Naive B cell (primary cell): ENCODE measurements around the gene TMEM151A. TPM values are rescaled to one million over a fixed set of nuclear protein-coding genes. Genes with fewer than 3 reads are reported as not detected.
A peak's percentile ranks its signal among the peaks of the same experiment; 100 is the strongest.

Source experiments
- ATAC-seq, 2 donors: fragments of 150-1000 bp; cut with Tn5 transposase; 2 replicates each; pipeline ENCODE4 v1.10.0; 2021; ENCODE audit warnings: low read depth in 2 of 2, mild to moderate bottlenecking in 2 of 2, moderate library complexity in 2 of 2
- DNase-seq: peaks from one replicate; pipeline ENCODE4 v3.0.0; 2022
- H3K27ac Mint-ChIP-seq, 6 donors: one replicate each; pipeline ENCODE4 v1.8.0; 2020 to 2022; ENCODE audit warnings: mild to moderate bottlenecking in 6 of 6, mixed read lengths in 6 of 6, moderate library complexity in 5 of 6, inconsistent platforms in 2 of 6
- H3K27me3 Mint-ChIP-seq, 3 donors: one replicate each; pipeline ENCODE4 v1.8.0; 2021 to 2022; ENCODE audit warnings: mixed read lengths in 3 of 3, mild to moderate bottlenecking in 1 of 3
- H3K36me3 Mint-ChIP-seq, 2 donors: one replicate each; pipeline ENCODE4 v1.8.0; 2020 to 2022; ENCODE audit warnings: mixed read lengths in 2 of 2, inconsistent platforms in 1 of 2, mild to moderate bottlenecking in 1 of 2
- H3K4me1 Mint-ChIP-seq, 3 donors: one replicate each; pipeline ENCODE4 v1.8.0; 2020 to 2022; ENCODE audit warnings: mixed read lengths in 3 of 3, inconsistent platforms in 1 of 3, mild to moderate bottlenecking in 1 of 3, moderate library complexity in 1 of 3
- H3K4me3 Mint-ChIP-seq, 8 donors: one replicate each; pipeline ENCODE4 v1.8.0; 2020 to 2022; ENCODE audit warnings: mild to moderate bottlenecking in 8 of 8, mixed read lengths in 8 of 8, moderate library complexity in 8 of 8, inconsistent platforms in 2 of 8
- H3K9me3 Mint-ChIP-seq, 7 donors: one replicate each; pipeline ENCODE4 v1.8.0; 2020 to 2022; ENCODE audit warnings: mixed read lengths in 7 of 7, mild to moderate bottlenecking in 5 of 7, inconsistent platforms in 2 of 7, moderate library complexity in 1 of 7
- polyA plus RNA-seq, 6 donors: library from polyadenylated mRNA; unstranded; fragments of 300-500 nt; fragmentation: Illumina TruSeq; gene quantifications; one replicate each; pipeline ENCODE4 v1.2.3, GENCODE V29; 2021; ENCODE audit warnings: low read depth in 6 of 6

Gene TMEM151A
- polyA plus RNA-seq, 6 donors from 2014 or later, result not detected

DNA sequence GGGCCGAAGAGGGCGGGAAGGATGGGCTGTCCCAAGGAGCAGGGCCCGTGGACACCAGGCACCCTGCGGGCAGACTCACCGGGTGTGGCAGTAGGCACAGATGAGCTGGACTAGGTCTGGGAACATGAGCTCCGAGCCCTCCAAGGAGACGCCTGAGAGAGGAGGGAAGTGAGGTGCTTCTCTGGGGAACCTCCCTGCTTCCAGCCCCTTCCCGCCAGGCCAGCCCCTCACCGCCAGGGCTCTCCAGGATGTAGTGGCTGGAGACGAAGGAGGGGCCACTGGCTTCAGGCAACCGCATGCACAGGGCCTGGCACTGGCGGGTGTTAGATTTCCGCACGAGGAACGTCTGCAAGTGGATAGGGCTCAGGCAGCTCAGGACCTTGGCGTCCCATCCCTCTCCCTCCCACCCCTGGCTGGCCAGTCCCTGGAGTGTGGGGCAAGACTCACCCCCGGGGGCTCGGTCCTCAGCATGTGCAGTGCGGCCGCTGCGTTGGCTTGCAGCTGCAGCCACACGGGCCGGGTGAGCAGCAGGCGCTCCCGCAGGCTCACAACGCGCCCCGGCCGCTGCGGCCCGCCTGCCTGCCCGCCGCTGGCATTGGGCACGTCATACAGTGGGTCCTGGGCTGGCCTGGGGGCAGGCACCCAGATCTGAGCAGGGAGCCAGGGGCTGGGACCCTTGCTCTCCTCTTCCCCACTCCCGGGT, 44.0 kb downstream of the TMEM151A start:
- Mint-ChIP-seq H3K4me1 (peaks cover 9 to 20% (median 18%) of the 10 kb centered on the region in 3 donors), H3K4me3 (peak overlapping the region in 6 of 8 donors; percentile 29 to 85 (median 68)), H3K27ac (no peak overlapping the region), H3K36me3 (peaks cover 0 to 8% of the 10 kb centered on the region in 2 donors), H3K27me3 (peaks cover 0 to 17% (median 8%) of the 10 kb centered on the region in 3 donors), H3K9me3 (no peaks in the 10 kb centered on the region)
- peak; percentile 36 to 39 for ATAC-seq
- DNase-seq, result no peak

DNA sequence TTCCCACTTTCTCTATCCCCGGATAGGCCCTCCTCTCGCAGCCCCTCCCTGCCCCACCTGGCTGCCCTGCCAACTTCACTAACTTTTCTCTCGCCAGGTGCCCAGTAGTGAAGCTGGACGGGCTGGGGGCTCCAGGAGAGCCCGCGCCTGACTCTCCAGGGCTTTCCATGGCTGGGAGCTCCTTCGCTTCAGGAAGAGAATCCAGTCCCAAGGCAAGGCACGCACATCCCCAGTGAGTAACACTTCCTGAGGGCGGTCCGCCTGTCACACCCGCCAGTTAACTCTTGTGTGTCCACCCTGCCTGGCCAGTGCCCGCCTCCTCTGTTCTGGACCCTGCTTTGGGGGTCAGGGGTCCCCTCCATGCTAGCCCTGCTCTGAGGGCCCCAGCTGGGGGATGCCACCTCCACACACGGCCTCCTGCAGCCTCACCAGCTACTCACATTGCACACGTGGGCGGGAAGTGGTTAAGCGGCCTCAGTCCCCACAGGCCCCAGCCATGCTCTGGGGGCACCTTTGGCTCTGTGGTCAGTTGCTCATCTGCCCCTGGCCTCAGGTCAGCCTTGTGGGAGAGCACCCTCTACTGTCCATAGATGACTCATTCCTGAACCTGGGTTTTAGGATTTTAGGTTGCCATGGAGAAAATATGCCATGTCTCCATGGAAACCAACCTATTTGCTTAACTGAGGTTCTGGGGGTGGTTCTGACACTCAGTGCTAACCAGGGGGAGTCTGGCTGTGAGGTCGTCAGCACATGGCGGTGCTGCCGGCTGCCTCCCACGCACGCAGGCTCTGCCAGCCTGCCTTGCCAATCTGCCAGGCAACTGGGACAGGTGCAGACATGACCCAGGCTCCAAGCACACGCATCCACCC, 44.8 kb downstream of the TMEM151A start, which contains the start of gene RIN1:
Gene RIN1 (minus strand): TSS at position 201 of the 869 bp plus-strand sequence. CDS start 32 bp downstream, at position 169.
- H3K9me3 Mint-ChIP-seq, result no peaks in the 10 kb centered on the region
- H3K4me1 Mint-ChIP-seq, result peaks cover 9 to 21% (median 20%) of the 10 kb centered on the region in 3 donors
- peak within 1 kb of the TSS in 2 of 6 donors; percentile 24 to 73 for H3K27ac Mint-ChIP-seq
- DNase-seq (no peak), ATAC-seq (peak; percentile 40 to 61)
- H3K4me3 Mint-ChIP-seq, result peak within 1 kb of the TSS; percentile 29 to 85 (median 68)
- peaks cover 0 to 15% of the 10 kb centered on the region in 2 donors for H3K36me3 Mint-ChIP-seq
- H3K27me3 Mint-ChIP-seq, result peaks cover 0 to 17% (median 8%) of the 10 kb centered on the region in 3 donors

DNA sequence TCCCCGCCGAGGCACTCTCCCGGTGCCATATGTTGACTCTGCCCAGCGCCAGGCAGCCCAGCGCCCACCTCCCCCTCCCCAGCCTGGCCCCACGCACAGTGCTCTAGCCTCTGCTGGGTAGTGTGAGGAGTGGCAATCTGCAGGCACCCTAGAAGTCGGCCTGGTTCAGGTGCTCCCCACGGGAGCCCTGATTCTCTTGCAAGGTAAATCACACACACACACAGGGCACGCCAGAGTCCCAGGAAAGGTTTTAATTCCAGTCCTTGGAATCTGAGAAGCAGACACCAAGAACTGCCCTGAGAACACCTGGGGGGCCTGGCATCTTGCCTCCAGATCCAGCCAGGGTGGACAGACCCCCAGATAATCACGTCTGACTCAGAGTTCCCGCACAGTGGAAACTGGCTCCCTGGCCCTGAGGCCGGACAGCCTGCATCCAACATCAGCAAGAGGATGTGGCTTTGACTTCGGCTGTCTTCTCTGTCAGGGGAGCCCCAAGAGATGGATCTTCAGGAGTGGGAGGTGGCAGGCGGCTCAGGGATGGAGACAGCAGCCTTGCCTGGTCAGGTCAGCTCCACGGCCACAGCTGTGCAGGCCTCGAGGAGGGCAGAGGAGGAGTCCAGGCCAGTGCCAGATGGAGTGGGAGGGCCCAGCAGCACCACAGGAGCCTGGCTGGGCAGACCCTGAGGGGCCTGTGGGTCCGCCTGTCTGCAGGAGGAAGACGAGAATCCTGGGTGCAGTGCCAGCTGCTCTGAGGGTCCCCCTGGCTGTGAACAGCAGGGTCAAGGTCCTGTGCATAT, 45.6 kb downstream of the TMEM151A start:
- H3K27ac Mint-ChIP-seq, result peak overlapping the region in 1 of 6 donors; percentile 56
- H3K27me3 Mint-ChIP-seq, result peaks cover 0 to 17% (median 8%) of the 10 kb centered on the region in 3 donors
- DNase-seq (no peak), ATAC-seq (no peak)
- H3K9me3 Mint-ChIP-seq, result no peaks in the 10 kb centered on the region
- H3K4me1 Mint-ChIP-seq, result peaks cover 13 to 28% (median 20%) of the 10 kb centered on the region in 3 donors
- peaks cover 0 to 23% of the 10 kb centered on the region in 2 donors for H3K36me3 Mint-ChIP-seq
- peak overlapping the region in 1 of 8 donors; percentile 33 for H3K4me3 Mint-ChIP-seq

DNA sequence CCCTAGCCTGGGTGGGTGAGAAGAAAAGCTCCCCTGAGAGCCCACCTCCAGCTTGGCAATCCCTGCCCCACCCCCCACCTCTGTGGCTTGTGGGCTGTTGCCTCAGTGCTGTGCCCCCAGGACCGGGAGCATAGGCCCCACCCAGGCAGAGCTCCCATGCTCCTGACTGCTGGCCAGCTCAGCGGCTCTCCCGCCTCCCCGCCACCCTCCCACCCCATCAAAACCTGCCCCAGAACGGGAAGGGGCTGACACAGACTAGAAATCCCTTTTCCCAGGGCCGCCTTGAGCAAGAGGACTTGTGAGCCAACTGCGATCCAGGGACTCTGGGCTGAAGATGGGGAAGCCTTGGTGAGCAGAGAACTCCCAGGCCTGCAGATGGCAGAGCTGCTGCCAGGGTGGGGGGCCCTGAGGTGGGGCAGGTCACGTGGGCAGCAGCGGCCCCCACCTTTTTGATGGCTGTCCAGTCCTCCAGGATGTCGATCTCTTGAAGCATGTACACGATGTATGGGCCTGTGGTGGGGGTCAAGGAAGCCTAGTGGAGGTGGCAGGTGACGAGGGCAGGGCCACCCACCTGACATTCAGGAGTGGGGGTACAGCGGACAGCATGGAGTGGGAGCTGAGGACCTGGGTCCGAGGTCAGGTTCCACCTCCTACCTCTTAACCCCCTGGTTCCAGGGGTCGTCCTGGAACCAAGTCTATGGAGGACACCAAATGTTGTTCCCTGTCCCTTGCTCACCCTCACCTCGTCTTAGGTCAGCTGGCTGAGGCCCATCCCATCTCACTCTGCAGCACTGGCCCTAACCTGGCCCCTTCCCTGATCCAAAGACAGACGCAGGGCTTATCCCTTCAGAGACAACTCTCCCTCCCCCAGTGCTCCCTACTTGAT, 46.8 kb downstream of the TMEM151A start:
- Mint-ChIP-seq H3K4me3 (no peak overlapping the region), H3K27ac (peak overlapping the region in 1 of 6 donors; percentile 76), H3K36me3 (peaks cover 7 to 32% of the 10 kb centered on the region in 2 donors), H3K27me3 (peaks cover 0 to 17% (median 8%) of the 10 kb centered on the region in 3 donors), H3K4me1 (peaks cover 21 to 38% (median 31%) of the 10 kb centered on the region in 3 donors), H3K9me3 (no peaks in the 10 kb centered on the region)
- ATAC-seq, result no peak
- DNase-seq, result no peak

DNA sequence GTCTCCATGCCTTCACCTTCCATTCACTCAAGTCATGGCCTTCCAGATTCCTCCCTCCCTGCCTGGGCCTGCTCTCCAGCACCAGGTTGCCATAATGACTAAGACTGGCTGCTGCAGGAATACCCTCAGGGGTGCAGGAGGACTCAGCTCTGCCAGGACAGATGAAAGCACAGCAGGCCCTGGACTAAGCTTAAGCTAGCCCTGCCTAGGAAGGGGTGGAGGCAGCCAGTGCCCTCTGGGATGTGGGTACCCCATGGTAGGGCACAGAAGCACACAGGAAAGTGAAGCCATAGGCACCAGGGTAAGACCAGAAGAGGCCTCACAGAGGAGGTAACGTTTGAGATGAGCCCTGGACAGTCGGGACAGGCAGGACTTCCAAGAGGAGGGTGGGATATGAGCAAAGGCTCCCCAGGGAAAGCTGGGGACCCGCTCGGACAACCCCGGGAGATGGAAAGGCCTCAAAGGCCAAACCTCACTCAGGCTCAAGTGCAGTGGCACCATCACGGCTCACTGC, 47.5 kb downstream of the TMEM151A start:
- H3K27ac Mint-ChIP-seq, result peak overlapping the region in 1 of 6 donors; percentile 76

DNA sequence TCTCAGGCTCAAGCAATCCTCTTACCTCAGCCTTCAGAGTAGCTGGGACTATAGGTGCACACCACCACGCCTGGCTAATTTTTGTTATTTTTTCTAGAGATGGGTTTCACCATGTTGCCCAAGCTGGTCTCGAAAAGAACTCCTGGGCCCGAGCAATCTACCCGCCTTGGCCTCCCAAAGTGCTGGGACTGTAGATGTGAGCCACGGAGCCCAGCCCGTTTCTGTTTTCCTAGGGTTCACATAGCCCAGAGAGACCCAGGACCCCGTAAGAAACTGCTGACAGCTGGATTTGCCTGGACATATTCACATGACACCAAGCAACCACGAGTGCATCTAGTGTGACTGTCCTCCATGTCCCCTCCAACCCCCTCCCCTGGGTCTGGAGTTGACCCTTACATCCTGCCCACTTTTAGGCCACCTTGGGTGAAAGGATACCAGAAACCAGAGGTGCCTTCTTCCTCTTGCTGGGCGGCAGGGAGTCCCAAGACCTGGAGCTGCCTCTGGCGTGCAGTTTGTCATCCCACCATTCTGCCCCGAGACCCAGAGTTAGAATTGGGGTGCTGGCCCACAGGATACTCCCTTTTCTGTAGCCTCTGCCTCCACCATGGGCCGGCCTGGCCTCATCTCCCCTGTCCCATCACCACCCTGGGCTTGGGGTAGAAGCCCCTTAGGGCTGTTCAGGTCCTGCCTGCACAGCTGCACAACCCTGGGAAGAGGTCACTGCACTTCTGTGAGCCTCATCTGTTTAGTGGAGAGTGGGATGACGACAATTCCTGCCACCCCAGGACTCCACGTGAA, 48.2 kb downstream of the TMEM151A start:
- Mint-ChIP-seq H3K9me3 (no peaks in the 10 kb centered on the region), H3K4me3 (peak overlapping the region in 2 of 8 donors; percentile 35 to 43), H3K36me3 (peaks cover 7 to 32% of the 10 kb centered on the region in 2 donors), H3K4me1 (peaks cover 33 to 45% (median 43%) of the 10 kb centered on the region in 3 donors), H3K27ac (peak overlapping the region in 1 of 6 donors; percentile 77), H3K27me3 (peaks cover 0 to 17% (median 8%) of the 10 kb centered on the region in 3 donors)
- ATAC-seq (no peak), DNase-seq (no peak)

More for the DNA sequence above, 47.5 kb downstream of the TMEM151A start:
- no peak for DNase-seq
- H3K9me3 Mint-ChIP-seq, result no peaks in the 10 kb centered on the region
- peaks cover 28 to 40% (median 36%) of the 10 kb centered on the region in 3 donors for H3K4me1 Mint-ChIP-seq
- H3K36me3 Mint-ChIP-seq, result peaks cover 7 to 32% of the 10 kb centered on the region in 2 donors
- H3K4me3 Mint-ChIP-seq, result peak overlapping the region in 1 of 8 donors; percentile 15
- ATAC-seq, result no peak
- H3K27me3 Mint-ChIP-seq, result peaks cover 0 to 17% (median 8%) of the 10 kb centered on the region in 3 donors

DNA sequence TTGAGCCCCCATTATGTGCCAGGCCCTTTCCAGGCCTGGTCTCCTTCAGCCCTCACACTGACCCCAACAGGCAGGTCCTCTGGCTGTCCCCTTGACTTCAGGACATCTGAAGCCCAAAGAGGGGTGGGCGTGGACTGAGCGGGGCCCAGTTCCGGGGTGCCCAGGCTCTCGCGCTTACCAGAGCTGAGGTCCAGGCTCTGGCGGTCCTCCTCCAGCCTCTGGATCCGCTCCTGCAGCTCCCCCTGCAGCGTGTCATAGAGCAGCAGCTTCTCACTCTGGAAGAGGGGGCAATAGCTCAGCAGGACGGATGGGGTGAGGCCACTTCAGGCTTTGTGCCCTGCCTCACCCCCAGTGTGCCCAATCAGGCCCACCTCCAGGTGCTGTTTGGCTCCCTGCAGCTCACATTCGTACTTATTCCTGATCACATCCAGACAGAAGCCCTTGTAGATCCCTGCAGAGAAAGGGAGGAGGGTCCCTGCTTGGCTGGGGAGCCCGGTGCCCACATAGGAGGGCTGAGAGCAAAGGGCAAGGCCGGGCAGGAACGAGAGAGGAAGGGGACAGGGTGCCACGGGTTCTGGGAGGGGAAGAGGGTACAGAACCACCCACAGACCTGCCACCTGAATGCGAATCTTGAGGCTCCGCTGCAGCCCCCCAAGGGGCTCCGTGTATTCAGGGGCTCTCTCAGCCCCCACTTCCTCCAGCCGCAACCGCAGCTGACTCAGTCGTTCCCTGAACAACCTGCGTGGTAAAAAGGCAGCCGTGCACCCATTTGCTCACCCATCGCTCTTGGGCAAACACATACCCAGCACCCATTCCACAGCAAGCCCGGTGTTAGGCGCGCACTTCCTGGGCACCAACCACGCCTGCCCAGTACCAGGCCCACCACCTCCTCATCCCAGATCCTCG, 49.2 kb downstream of the TMEM151A start:
- H3K4me3 Mint-ChIP-seq, result peak overlapping the region in 1 of 8 donors; percentile 99
- ATAC-seq, result no peak
- peaks cover 0 to 11% (median 0%) of the 10 kb centered on the region in 3 donors for H3K27me3 Mint-ChIP-seq
- H3K36me3 Mint-ChIP-seq, result peaks cover 7 to 32% of the 10 kb centered on the region in 2 donors
- peaks cover 43 to 46% (median 44%) of the 10 kb centered on the region in 3 donors for H3K4me1 Mint-ChIP-seq
- no peak for DNase-seq
- no peaks in the 10 kb centered on the region for H3K9me3 Mint-ChIP-seq
- H3K27ac Mint-ChIP-seq, result no peak overlapping the region

DNA sequence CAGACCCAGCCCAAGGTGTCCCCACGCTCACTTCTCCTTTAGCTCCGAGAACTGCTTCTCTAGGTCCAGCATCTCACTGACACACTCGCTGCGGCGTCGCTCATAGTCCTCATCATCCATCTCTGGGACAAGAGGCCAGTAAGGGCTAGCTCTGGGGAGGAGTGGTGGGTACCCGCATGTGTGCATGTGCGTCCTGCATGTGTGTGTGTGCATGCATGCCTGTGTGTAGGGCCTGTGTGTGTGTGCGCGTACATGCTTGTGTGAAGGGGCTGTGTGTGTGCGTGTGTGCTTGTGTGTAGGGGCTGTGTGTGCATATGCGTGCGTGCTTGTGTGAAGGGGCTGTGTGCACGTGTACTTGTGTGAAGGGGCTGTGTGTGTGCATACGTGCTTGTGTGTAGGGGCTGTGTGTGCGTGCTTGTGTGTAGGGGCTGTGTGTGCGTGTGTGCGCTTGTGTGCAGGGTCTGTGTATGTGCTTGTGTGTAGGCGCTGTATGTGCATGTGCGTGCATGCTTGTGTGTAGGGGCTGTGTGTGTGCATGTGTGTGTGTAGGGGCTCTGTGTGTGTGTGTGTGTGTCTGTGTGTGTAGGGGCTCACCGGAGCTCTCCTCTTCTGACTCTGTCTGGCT, 49.9 kb downstream of the TMEM151A start:
- Mint-ChIP-seq H3K27me3 (peaks cover 0 to 4% (median 0%) of the 10 kb centered on the region in 3 donors), H3K36me3 (peaks cover 7 to 32% of the 10 kb centered on the region in 2 donors), H3K27ac (peak overlapping the region in 2 of 6 donors; percentile 14 to 71), H3K4me3 (peak overlapping the region in 3 of 8 donors; percentile 26 to 99 (median 71)), H3K9me3 (no peaks in the 10 kb centered on the region), H3K4me1 (peaks cover 38 to 44% (median 40%) of the 10 kb centered on the region in 3 donors)
- DNase-seq (no peak), ATAC-seq (no peak)

DNA sequence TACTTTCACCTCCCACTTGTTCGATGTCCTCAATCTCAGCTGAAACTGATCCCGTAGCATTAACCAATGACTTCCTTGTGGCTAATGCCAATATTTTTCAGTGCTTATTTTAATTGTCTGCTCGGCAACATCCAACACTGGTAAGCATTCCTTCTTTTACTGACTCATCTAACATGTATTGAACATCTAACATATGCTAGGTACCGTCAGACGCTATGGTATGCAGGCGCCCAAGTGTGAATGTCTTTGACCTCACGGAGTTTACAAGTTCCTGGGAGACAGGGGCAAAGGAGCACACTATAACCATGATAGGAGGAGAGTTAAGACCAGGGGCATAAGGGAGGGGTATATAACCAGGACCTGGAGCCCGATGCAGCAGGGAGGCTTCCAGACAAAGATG, 51.5 kb downstream of the TMEM151A start:
- peak overlapping the region; percentile 45 to 99 (median 96) for H3K4me3 Mint-ChIP-seq
- ATAC-seq, result no peak
- H3K36me3 Mint-ChIP-seq, result peaks cover 7 to 38% of the 10 kb centered on the region in 2 donors
- peak overlapping the region in 3 of 6 donors; percentile 13 to 90 (median 28) for H3K27ac Mint-ChIP-seq
- peaks cover 0 to 4% (median 0%) of the 10 kb centered on the region in 3 donors for H3K27me3 Mint-ChIP-seq
- H3K4me1 Mint-ChIP-seq, result peaks cover 40 to 47% (median 43%) of the 10 kb centered on the region in 3 donors
- DNase-seq, result no peak
- H3K9me3 Mint-ChIP-seq, result peaks cover 0 to 4% (median 0%) of the 10 kb centered on the region in 7 donors
